Measurements from ENCODE around the gene SPIRE1. TPM values are rescaled to one million over a fixed set of nuclear protein-coding genes. Genes with fewer than 3 reads are reported as not detected.

The SPIRE1 gene
- total and polyA plus RNA-seq, 4 donors, result 0.29 to 5.7 (median 3.2) TPM

- peak overlapping the region in 1 of 2 donors; percentile 41 for H3K27ac ChIP-seq (ENCODE audit: low read depth in 1 of 2, low read length in 2 of 2)
- H3K36me3 ChIP-seq (ENCODE audit: control insufficient read depth in 4 of 4, insufficient read depth in 3 of 4, low read depth in 1 of 4, low read length in 3 of 4), result no peaks in the 10 kb centered on the region
- no peaks in the 10 kb centered on the region for H3K9me3 ChIP-seq (ENCODE audit: control insufficient read depth in 4 of 4, low read length in 3 of 4)
- 74% methylated on average over 3 of the region's 3 CpGs for WGBS
- TF ChIP-seq RAD21 (IDR thresholded peaks at IDR 0.05) (no peak), EGR1 (IDR thresholded peaks at IDR 0.05; ENCODE audit: low read depth in 2 of 2) (no peak), RXRA (IDR thresholded peaks at IDR 0.05) (no peak), MAX (IDR thresholded peaks at IDR 0.05) (no peak), FOXA2 (IDR thresholded peaks at IDR 0.05) (no peak), ATF3 (IDR thresholded peaks at IDR 0.05) (no peak), ZBTB33 (IDR thresholded peaks at IDR 0.05) (no peak)
- peaks cover 0 to 3% (median 1%) of the 10 kb centered on the region in 4 donors for H3K4me1 ChIP-seq (ENCODE audit: control insufficient read depth in 4 of 4, insufficient read depth in 4 of 4, low read length in 3 of 4)
- no peak overlapping the region for H3K4me3 ChIP-seq (ENCODE audit: low read depth in 1 of 3, low read length in 3 of 3)
- DNase-seq (ENCODE audit: low spot score), result no peak
- H3K27me3 ChIP-seq (ENCODE audit: control insufficient read depth in 4 of 4, insufficient read depth in 4 of 4, low read length in 3 of 4), result no peaks in the 10 kb centered on the region
- no peak overlapping the region for H3K9ac ChIP-seq (ENCODE audit: low read depth in 1 of 2, low read length in 2 of 2)
These were observed 57.9 kb downstream of the SPIRE1 start for GRCh38 chr18:12599966-12600365.

- no peak overlapping the region for H3K4me3 ChIP-seq (ENCODE audit: low read depth in 1 of 3, low read length in 3 of 3)
- no peak for DNase-seq (ENCODE audit: low spot score)
- no peak for TF ChIP-seq HNF4A (conservative IDR thresholded peaks at IDR 0.05)
- no peak for TF ChIP-seq FOXA1 (IDR thresholded peaks at IDR 0.05)
- no peak for TF ChIP-seq TAF1 (conservative IDR thresholded peaks at IDR 0.05)
- no peak for TF ChIP-seq ATF3 (IDR thresholded peaks at IDR 0.05)
- no peak for TF ChIP-seq SP1 (IDR thresholded peaks at IDR 0.05)
- TF ChIP-seq GABPA (IDR thresholded peaks at IDR 0.05 in 1 of 2, conservative IDR thresholded peaks at IDR 0.05 in 1 of 2), result no peak
- TF ChIP-seq REST (IDR thresholded peaks at IDR 0.05), result no peak
- TF ChIP-seq MAX (IDR thresholded peaks at IDR 0.05), result no peak
- TF ChIP-seq HNF4G (IDR thresholded peaks at IDR 0.05), result no peak
- peaks cover 0 to 3% (median 1%) of the 10 kb centered on the region in 4 donors for H3K4me1 ChIP-seq (ENCODE audit: control insufficient read depth in 4 of 4, insufficient read depth in 4 of 4, low read length in 3 of 4)
- peak overlapping the region in 1 of 2 donors; percentile 41 for H3K27ac ChIP-seq (ENCODE audit: low read depth in 1 of 2, low read length in 2 of 2)
- H3K36me3 ChIP-seq (ENCODE audit: control insufficient read depth in 4 of 4, insufficient read depth in 3 of 4, low read depth in 1 of 4, low read length in 3 of 4), result no peaks in the 10 kb centered on the region
- no peaks in the 10 kb centered on the region for H3K9me3 ChIP-seq (ENCODE audit: control insufficient read depth in 4 of 4, low read length in 3 of 4)
- H3K27me3 ChIP-seq (ENCODE audit: control insufficient read depth in 4 of 4, insufficient read depth in 4 of 4, low read length in 3 of 4), result no peaks in the 10 kb centered on the region
- H3K9ac ChIP-seq (ENCODE audit: low read depth in 1 of 2, low read length in 2 of 2), result no peak overlapping the region
These were observed 58.4 kb downstream of the SPIRE1 start for GRCh38 chr18:12599543-12599942.
